GM19023 (cell line): Measurements from ENCODE around the gene KDM6A.
"Not testable (repeated sequence)": the region's sequence is repeated elsewhere in the genome, so short reads cannot be mapped to it uniquely, and the experiment has no call there.

Source experiments
- ATAC-seq: cut with Tn5 transposase; IDR thresholded peaks from one replicate; pipeline ENCODE4 v1.9.1; 2021; ENCODE audit warnings: mild to moderate bottlenecking, moderate library complexity; ENCODE audit not compliant: unreplicated experiment

KDM6A gene

DNA sequence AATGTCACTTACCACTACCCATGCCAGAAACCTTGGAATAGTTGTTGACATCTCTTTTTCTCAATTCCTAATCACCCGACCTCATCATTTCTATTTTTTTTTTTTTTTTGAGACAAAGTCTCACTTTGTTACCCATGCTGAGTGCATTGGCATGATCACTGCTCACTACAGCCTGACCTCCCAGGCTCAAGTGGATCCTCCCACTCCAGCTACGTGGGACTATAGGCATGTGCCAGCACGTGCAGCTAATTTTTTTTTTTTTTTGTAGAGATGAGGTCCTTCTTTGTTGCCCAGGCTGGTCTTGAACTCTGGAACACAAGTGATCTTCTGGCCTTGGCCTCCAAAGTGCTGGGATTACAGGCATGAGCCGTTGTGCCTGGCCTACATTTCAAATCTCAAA lies 12.0 kb downstream of the KDM6A start:
- no peak for ATAC-seq

DNA sequence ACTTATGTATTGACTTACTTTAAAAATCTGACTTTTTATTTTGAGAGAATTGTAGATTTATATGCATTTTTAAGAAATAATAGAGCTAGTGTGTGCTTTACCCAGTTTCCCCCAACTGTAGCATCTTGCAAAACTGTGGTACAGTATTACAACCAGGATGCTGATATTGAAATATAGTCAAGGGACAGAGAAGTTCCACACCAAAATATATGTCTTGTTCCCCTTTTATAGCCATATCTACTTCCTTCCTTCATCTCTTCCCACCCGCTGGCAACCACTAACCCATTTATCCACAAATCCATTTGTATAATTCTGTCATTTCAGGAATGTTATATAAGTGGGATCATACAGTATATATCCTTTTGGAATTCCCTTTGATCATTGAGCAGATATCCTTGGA lies 16.8 kb downstream of the KDM6A start:
- no peak for ATAC-seq

GRCh38 chrX:44890247-44890646 lies 17.3 kb downstream of the KDM6A start:
- ATAC-seq = no peak

GRCh38 chrX:44890687-44891086 lies 17.7 kb downstream of the KDM6A start:
- ATAC-seq = not testable (repeated sequence)

DNA sequence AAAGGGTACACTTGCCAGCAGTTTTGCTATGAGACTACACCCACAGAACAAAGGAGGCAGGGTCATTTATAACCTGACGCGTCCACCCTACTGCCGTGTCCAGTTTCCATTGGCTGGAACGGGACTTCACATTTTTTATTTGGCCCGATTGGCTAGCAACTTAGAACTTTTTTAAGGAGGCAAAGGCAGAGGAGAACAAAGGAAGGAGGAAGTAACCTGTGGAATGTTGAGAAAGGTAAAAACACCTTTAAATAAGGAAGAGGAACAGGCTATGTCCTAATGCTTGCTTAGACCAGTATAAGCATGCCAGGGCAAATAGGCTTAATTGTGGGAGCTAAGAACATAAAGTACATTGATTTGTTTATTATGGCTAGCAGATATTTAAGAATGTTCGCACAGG lies 18.7 kb downstream of the KDM6A start:
- no peak for ATAC-seq

GRCh38 chrX:44896876-44897186 lies 23.8 kb downstream of the KDM6A start:
- ATAC-seq = no peak

- no peak for ATAC-seq
Observed at GRCh38 chrX:44897539-44897938, 24.6 kb downstream of the KDM6A start.

- no peak for ATAC-seq
Observed at GRCh38 chrX:44898411-44899221, 25.6 kb downstream of the KDM6A start.

DNA sequence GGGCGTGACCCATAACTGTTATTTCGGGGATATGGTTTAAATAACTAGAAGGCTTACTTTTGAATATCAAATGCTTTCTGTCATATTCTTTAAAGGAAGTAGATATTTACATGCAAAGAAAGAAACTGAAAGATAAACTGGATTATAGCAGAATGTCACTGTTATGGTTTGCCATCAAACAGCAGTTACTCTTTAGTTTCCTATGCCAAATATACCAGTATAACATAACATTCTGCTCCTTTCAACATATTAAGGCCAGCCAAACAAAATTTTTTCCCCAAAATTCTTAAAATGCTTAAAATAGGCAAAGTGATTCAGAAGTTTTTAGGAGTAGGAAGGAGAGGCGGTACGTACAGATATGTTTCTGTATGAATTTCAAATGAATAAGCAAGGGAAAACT lies 27.0 kb downstream of the KDM6A start:
- no peak for ATAC-seq

DNA sequence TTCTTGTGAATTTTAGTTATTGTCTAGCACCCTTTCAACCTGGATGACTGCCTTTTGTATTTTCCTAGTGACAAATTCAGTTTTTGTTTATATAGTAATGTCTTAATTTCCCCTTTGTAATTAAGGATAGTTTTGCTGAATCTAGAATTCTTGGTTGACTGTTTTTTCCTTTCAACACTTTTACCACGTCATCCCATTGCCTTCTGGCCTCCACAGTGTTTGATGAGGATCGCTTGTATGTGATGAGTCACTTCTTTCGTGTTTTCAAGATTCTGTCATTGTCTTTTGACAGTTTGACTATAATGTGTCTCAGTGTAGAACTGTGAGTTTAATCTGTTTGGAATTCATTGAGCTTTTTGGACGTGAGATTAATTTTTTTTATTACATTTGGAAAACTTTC lies 30.1 kb downstream of the KDM6A start:
- no peak for ATAC-seq

- no peak for ATAC-seq
Observed at GRCh38 chrX:44903830-44904530, 31.0 kb downstream of the KDM6A start.

DNA sequence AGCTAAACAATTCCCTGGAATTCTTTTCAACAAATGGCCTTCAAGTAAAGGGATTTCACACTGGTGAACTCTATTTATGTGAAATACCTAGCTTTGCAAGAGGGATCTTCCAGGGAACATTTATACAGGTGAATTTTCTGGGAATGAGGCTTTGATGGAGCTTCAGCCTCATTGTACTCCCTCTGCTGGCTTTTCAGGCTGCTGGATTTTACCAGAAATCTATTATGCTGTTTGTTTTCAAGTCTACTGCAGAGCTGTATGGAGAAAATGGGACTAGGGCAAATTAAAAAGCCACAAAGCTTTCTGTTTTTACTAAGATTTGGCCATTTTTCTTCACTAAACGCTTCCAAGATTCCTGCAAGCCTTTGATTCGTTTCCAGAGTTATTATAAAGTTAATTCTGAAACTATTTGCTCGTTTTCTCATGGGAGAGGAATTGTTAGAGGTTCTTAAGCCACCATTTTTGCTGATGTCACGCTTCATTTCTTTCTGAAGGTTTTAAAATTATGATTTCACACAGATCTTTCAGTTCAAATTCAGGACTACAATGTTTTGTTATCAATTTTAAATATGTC lies 31.6 kb downstream of the KDM6A start:
- no peak for ATAC-seq

GRCh38 chrX:44906041-44906440 lies 33.1 kb downstream of the KDM6A start:
- peak; percentile 51 for ATAC-seq

- ATAC-seq = no peak
Observed at GRCh38 chrX:44906542-44906941, 33.6 kb downstream of the KDM6A start.

GRCh38 chrX:44908153-44908552 lies 35.2 kb downstream of the KDM6A start:
- no peak for ATAC-seq

DNA sequence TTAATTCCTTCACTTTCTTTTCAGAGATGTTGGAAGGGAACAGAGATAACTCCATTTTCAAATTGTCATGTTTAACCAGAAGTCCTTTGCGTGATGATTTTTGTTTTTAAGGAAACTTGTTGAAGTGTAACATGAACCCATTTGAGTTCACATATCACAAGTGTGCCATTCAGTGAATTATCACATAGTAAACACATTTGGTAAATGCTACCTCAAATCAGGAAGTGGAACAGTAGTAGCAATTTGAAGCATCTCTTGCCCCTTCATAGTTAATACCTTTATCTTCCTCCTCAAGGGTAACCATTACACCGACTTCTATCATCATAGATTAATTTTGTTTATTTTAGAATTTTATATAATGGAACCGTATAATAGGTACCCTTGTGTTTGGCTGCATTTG lies 35.8 kb downstream of the KDM6A start:
- no peak for ATAC-seq

GRCh38 chrX:44910508-44910907 lies 37.5 kb downstream of the KDM6A start:
- ATAC-seq = not testable (repeated sequence)

DNA sequence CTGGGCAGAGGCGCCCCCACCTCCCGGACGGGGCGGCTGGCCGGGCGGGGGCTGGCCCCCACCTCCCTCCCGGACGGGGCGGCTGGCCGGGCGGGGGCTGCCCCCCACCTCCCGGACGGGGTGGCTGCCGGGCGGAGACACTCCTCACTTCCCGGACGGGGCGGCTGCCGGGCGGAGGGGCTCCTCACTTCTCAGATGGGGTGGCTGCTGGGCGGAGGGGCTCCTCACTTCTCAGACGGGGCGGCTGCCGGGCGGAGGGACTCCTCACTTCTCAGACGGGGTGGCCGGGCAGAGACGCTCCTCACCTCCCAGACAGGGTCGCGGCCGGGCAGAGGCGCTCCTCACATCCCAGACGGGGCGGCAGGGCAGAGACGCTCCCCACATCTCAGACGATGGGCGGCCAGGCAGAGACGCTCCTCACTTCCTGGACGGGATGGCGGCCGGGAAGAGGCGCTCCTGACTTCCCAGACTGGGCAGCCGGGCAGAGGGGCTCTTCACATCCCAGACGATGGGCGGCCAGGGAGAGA lies 38.1 kb downstream of the KDM6A start:
- ATAC-seq = not testable (repeated sequence)

DNA sequence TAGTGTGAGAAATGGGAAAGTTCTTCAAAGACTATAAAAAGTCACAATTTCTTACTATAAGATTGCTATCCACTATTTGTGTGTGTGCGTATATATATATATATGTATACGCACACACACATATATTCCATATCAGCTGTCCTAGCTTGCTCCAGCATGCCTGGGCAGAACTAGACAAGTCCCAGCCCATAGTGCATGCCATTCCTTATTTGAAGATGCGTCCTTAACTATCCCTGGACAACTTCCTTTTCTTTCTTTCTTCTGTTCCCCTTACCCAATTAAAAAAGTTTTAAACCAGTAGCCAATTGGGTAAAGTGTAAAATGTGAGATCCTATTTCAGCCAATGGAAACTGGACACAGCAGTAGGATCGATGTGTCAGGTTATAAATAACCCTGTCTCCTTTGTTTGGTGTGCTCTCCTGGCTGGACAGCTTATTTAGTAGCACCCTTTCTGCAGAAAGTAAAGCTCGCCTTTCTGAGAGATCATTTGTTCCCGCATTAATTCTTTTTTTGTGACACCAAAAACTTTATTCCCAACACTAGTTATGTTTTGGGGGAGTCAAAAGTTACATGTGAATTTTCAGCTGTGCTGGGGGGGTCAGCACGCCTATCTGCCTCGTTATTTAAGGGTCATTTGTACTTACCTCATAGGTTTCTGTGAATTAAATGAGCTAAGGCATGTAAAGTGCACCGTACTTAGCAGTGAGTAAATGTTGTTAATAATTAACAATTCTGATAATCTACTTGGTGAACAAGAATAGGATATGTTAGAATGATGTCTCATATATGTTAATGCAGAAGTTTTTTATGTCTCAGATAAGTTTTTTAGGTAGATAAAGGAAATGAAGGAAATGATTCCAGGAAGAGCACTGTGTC lies 40.9 kb downstream of the KDM6A start:
- peak; percentile 36 for ATAC-seq

DNA sequence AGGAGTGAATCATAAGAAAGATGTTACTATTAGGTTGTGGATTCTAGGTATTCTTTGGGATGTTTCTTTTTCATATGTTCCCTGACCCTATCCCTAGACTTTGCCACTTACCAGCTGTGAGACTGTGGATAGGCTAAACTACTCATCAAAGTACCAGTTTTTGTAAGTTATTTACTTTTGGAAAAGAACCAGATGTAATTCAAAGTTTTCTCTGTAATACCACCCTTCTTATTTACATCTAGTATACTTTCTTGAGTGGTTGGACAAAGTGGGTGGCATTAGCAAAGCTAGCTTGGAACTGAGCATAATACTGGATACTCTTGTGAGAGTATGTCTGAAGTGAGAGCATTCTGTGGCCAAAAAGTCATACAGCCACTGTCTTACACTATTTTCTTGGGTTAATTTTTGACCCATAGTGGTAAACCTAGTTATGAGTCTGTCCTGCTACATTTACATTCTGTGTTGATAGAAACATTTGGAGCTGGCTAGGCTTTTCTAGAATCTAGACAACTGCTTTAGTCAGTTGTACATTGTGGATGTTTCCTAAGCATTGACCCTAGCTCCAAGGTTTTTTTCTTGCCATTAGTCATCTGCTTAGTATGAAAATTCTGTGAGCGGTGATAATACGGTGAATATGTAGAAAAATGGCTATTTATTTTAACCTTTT lies 41.7 kb downstream of the KDM6A start:
- ATAC-seq = peak; percentile 95
